Spinal cord (tissue), 10 donors: ENCODE results near the gene FARP1. TPM values are rescaled to one million over a fixed set of nuclear protein-coding genes. Genes with fewer than 3 reads are reported as not detected.

Experiments used
- DNase-seq, 6 donors: peaks; one replicate each; pipeline versions ENCODE4 v3.0.0 to v3.0.0-alpha.2; 2013 to 2015; ENCODE audit warnings: low spot score in 6 of 6, low read depth in 4 of 6
- H3K27ac ChIP-seq: one replicate; pipeline ENCODE4 v1.5.1; 2013; ENCODE audit warnings: low read depth, low read length, control low read depth
- H3K27me3 ChIP-seq: one replicate; pipeline ENCODE4 v1.6.1; 2013; ENCODE audit warnings: low read length; ENCODE audit not compliant: control insufficient read depth, insufficient read depth
- H3K36me3 ChIP-seq: one replicate; pipeline ENCODE4 v1.6.1; 2013; ENCODE audit warnings: low read length; ENCODE audit not compliant: control insufficient read depth, insufficient read depth
- H3K4me1 ChIP-seq: one replicate; pipeline ENCODE4 v1.6.1; 2013; ENCODE audit warnings: low read length; ENCODE audit not compliant: control insufficient read depth, insufficient read depth
- H3K4me3 ChIP-seq: one replicate; pipeline ENCODE4 v1.5.1; 2013; ENCODE audit warnings: low read depth, low read length, control low read depth
- H3K9me3 ChIP-seq: one replicate; pipeline ENCODE4 v1.6.1; 2013; ENCODE audit warnings: low read length; ENCODE audit not compliant: control insufficient read depth, insufficient read depth
- WGBS: methylation state at CpG from one replicate; pipeline ENCODE4 v1.1.5; 2013; ENCODE audit warnings: missing lambda C conversion rate; ENCODE audit not compliant: insufficient coverage; 5-methylcytosine and 5-hydroxymethylcytosine counted together
- polyA plus RNA-seq, 2 donors: library from polyadenylated mRNA; unstranded; fragments of 120-200 nt; gene quantifications; one replicate each; pipeline ENCODE4 v1.2.1, GENCODE V29; 2013; ENCODE audit not compliant: insufficient read length in 2 of 2
- total RNA-seq, 2 donors: library from RNA; depleted of rRNA in 1 of 2; stranded (reverse); fragments of 120-200 nt in 1 of 2; fragments of >200 nt in 1 of 2; gene quantifications; one replicate each; pipeline versions ENCODE4 v1.2.3 to v1.2.4, GENCODE V29; 2013 to 2014
- donor health status: healthy.

Gene FARP1
- total and polyA plus RNA-seq, 4 donors, result 44.0 to 134 (median 90.5) TPM

DNA sequence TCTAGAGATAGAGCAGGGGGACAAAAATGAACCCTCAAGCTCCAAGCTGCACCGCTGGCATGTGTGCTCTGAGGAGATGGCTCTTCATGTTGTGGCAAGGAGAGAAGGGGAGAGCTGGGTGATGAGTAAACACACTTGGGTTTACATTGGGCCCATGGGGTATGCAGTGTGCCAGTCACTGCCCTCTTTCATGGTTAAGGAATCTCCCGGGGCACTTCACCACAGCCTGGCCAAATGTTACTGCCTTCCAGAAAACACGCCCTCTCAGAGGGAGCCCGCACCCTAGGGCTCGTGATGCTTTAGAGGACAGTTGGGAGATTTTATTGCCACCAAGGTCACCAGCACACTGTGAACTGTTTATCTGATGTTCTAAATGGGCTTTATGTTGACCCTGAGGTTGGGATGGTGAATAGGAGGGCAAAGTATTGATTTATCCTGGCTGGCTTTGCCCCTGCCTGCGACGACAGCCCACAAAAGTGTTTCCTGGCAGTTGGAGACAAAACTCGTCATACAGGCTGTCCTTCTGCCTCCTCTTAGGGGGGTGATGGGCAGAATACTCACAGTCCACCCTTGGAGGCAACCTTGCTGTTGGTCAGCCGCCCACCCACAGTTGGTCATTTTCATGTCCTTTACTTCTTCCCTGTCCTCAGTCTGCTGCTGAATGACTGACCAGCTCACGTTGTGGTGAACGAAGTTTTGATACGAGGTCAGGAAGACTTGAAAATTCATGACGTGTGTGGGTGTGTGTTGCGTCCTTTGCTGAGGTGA is 277.1 kb downstream of the FARP1 start:
- Histone ChIP-seq H3K27me3 (no peaks in the 10 kb centered on the region), H3K9me3 (no peaks in the 10 kb centered on the region), H3K4me3 (no peak overlapping the region), H3K4me1 (no peaks in the 10 kb centered on the region), H3K36me3 (peaks cover 36% of the 10 kb centered on the region), H3K27ac (no peak overlapping the region)
- WGBS, result 94% methylated on average over 12 of the region's 14 CpGs
- no peak for DNase-seq

DNA sequence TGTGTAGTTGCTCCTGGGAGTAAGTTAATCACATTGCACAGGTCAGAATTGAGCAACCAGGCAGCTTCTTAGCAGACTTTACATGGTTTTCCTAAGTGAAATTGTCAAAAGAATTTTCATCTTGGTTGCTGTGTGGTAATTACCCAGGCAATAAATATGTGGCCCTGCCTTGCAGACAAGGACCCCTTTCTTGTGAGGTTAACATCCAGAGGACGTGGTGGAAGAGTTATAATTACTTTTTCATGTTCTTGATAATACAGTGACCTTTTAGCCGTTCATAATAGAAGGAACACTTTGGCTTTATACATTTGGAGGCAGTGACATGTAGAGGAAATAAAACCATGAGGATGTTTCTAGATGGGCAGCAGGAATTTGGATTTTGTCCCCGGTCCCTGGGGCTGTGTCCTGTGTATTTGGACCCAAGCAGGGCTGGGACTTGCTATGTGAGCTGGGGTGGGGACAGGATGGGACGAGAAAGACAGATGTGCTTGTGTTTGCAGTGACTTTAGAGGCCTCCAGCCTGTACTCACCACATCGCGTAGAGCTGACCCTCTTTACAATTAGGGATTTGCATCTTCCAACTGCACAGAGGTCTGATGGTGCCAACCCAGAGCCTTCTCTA is 277.8 kb downstream of the FARP1 start:
- H3K4me1 ChIP-seq, result no peaks in the 10 kb centered on the region
- no peak overlapping the region for H3K27ac ChIP-seq
- H3K4me3 ChIP-seq, result no peak overlapping the region
- H3K27me3 ChIP-seq, result no peaks in the 10 kb centered on the region
- peaks cover 35% of the 10 kb centered on the region for H3K36me3 ChIP-seq
- no peaks in the 10 kb centered on the region for H3K9me3 ChIP-seq
- 95% methylated on average over 2 of the region's 6 CpGs for WGBS
- no peak for DNase-seq

DNA sequence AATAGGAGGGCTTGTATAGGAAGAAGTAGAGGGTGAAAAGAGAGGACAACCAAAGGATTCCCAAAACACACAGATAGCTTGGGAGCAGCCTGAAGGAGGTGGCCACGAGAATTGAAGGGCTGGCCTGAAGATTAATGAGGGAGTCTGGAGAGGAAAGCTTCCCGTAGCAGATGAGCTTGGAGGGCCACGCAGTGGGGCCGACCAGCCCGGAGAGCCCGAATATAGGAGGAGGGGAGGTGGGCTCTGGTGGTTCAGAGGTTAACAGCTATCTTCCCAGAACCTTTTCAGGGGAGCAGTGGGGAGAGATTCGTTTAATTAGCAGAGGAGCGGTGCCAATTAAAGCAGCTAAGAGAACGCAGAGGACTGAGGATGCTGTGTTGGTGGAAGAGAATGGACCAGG is 279.2 kb downstream of the FARP1 start:
- no peak for DNase-seq
- Histone ChIP-seq H3K27me3 (no peaks in the 10 kb centered on the region), H3K9me3 (no peaks in the 10 kb centered on the region), H3K27ac (no peak overlapping the region), H3K4me3 (no peak overlapping the region), H3K4me1 (no peaks in the 10 kb centered on the region), H3K36me3 (peaks cover 32% of the 10 kb centered on the region)
- 83% methylated on average over 9 of the region's 9 CpGs for WGBS

DNA sequence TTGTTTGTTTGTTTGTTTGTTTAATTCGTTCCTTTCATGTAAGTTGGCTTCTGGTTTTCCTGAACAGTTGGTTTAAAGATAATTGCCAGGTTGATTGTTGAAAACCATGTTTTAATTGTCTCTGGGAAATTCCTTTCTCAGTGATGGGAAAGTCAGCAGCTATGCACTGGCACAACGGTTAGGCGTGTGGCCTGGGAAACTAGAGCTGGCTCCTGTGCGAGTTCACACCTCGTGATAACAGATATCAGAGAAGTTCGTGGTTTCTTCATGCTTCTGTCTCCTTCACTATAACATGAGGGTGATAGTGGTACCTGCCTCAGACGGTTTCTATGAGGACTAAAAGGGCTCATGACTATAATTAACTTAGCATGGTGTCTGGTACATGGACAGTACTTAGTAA is 280.5 kb downstream of the FARP1 start:
- H3K36me3 ChIP-seq, result peaks cover 38% of the 10 kb centered on the region

DNA sequence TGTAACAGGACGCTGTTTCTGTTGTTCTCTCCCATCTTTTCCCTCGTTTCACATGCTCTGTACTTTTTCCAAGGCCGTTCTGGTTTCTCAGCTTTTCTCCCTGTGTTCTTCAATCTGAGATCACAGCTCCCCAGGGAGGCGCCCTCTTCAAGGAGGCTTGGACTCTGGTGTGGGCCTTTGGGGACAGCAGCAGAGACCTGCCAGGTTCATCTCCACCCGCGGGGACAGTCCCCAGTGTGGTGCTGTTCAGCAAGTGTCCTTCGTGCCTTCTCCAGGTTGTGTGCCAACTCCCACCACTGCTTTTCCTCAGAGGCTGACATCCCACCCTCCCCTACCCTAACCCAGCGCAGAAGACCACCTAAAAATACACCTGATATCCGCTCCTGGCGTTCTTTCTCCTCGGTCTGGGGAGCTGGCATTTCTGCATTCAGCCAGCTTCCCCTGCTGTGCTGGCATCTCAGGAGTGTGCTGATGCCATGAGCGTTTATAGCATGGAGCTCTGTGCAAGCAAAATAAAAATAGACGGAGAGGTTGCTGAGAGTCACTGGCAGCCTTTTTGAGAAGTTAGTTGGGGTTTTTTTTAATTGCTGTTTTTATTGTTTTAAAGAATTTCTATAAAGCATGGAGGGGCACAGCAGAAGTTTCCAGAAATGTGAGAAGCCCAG is 284.6 kb downstream of the FARP1 start:
- Histone ChIP-seq H3K9me3 (no peaks in the 10 kb centered on the region), H3K36me3 (peaks cover 42% of the 10 kb centered on the region), H3K4me3 (no peak overlapping the region), H3K27ac (no peak overlapping the region), H3K27me3 (no peaks in the 10 kb centered on the region), H3K4me1 (peaks cover 10% of the 10 kb centered on the region)
- WGBS, result 69% methylated on average over 13 of the region's 13 CpGs
- DNase-seq, result no peak

More for the DNA sequence above, 280.5 kb downstream of the FARP1 start:
- WGBS, result 80% methylated on average over 1 of the region's 7 CpGs
- Histone ChIP-seq H3K27ac (no peak overlapping the region), H3K9me3 (no peaks in the 10 kb centered on the region), H3K4me1 (peaks cover 8% of the 10 kb centered on the region), H3K4me3 (no peak overlapping the region), H3K27me3 (no peaks in the 10 kb centered on the region)
- no peak for DNase-seq

DNA sequence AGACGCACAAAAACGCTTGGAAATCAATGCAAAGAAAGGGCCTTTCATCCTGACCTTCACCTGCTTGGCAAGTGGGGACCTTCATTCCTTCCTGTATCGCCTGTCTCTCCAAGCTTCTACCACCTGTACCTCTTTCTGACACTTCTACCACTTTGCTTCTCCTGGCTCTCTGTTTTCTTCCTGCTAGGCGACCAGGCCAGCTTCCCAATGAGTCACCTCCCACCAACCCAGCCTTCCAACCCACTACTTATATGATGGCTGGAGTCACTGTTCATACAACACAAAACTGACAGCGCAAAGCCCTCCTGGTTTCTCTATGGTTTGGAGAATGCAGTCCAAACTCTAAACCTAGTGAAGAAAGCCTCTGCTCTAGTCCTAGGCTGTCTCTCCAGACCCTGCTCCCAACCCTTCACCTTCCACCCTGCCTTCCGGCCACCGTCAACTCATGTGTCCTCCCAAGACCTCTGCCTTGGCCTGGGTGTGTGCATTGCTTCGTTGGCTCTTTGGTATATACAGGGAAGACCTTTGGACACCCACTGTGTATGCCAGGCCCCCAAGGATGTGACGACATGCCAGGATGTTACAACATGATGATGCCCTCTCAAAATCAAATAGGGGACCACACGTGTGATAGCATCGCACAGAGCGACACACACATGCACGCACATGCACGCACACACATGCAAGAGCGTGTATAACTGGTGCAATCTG is 285.5 kb downstream of the FARP1 start:
- Histone ChIP-seq H3K27ac (no peak overlapping the region), H3K4me3 (no peak overlapping the region)

DNA sequence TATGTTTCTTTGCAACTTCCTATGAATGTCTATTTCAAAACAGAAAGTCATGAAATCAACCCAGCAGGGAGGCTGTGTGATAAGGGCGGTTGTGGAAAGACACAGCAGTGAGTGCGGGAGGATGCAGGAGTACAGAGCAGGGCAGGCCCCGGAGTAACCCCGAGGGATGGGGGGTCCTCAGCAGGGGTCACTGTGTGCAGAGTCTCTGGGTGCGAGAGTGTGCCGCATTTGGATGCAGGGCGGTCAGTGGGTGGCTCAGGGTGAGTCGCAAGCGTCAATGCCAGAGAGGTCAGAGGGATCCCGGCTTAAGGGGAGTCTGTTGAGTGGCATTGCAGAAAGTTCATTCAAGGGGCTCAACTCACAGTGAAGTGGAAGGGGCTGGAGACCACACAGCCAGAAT is 286.2 kb downstream of the FARP1 start:
- no peak for DNase-seq
- no peaks in the 10 kb centered on the region for H3K27me3 ChIP-seq
- no peak overlapping the region for H3K27ac ChIP-seq
- WGBS, result 83% methylated on average over 10 of the region's 10 CpGs
- peaks cover 48% of the 10 kb centered on the region for H3K36me3 ChIP-seq
- no peaks in the 10 kb centered on the region for H3K9me3 ChIP-seq
- peaks cover 10% of the 10 kb centered on the region for H3K4me1 ChIP-seq
- H3K4me3 ChIP-seq, result no peak overlapping the region

More for the DNA sequence above, 285.5 kb downstream of the FARP1 start:
- H3K4me1 ChIP-seq, result peaks cover 10% of the 10 kb centered on the region
- no peak for DNase-seq
- WGBS, result 94% methylated on average over 15 of the region's 15 CpGs
- H3K27me3 ChIP-seq, result no peaks in the 10 kb centered on the region
- peaks cover 47% of the 10 kb centered on the region for H3K36me3 ChIP-seq
- no peaks in the 10 kb centered on the region for H3K9me3 ChIP-seq

DNA sequence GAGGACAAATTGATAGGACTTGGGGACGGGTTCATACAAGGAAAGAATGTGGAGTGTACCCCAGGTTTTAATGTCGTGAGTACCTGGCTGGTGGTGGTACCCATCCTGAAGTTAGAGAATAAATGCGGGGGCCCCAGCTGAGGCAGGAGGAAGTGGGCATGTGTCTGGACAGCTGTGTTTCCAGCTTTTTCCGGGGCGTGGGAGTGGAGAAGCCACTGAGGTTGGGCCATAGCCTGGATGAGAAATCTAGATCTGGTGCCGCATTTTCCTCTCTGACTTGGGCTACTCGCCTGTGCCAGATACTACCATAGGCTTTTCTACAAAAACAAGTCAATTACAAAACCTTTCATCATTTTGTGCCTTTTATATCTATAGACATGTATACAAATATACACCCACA is 286.6 kb downstream of the FARP1 start:
- Histone ChIP-seq H3K27me3 (no peaks in the 10 kb centered on the region), H3K4me3 (no peak overlapping the region), H3K27ac (no peak overlapping the region), H3K9me3 (no peaks in the 10 kb centered on the region), H3K36me3 (peaks cover 46% of the 10 kb centered on the region), H3K4me1 (peaks cover 10% of the 10 kb centered on the region)
- DNase-seq, result no peak
- 96% methylated on average over 5 of the region's 7 CpGs for WGBS

DNA sequence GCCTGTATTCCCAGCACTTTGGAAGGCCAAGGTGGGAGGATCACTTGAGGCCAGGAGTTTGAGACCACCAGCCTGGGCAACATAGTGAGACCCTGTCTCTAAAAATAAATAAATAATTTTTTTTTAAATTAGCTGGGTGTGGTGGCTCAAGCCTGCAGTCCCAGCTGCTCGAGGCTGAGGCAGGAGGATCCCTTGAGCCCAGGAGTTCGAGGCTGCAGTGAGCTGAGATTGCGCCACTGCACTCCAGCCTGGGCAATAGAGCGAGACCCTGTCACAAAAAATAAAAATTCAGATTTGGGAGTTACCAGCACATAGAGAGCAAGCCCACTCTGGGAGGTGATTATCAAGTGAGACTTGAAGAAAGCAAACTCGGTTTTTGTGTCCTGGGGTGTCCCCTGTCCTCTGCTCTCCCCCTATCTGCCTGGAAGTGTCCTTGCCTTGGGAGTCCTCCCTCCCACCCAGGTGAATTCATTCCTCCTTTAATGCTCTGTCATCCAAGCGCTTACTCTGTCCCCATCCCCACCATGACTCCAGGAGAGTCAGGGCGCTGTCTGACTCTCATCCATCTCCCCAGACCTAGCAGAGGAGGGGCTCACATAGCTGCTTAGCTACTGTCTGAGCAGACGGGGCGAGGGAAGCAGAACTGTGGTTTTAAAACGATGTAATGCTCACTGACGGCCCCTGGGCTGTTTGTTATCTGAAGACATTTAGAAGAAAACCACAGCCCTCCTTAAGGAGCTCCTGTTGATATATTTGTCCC is 287.3 kb downstream of the FARP1 start:
- Histone ChIP-seq H3K36me3 (peaks cover 45% of the 10 kb centered on the region), H3K4me1 (peaks cover 10% of the 10 kb centered on the region), H3K9me3 (no peaks in the 10 kb centered on the region), H3K27ac (no peak overlapping the region), H3K27me3 (no peaks in the 10 kb centered on the region), H3K4me3 (no peak overlapping the region)
- DNase-seq, result no peak
- 80% methylated on average over 5 of the region's 11 CpGs for WGBS
